Measurements from ENCODE around the gene ARL15. TPM values are rescaled to one million over a fixed set of nuclear protein-coding genes. Genes with fewer than 3 reads are reported as not detected.

The ARL15 gene
- total RNA-seq, 1 experiment from 2014 or later, result 6.9 TPM

DNA sequence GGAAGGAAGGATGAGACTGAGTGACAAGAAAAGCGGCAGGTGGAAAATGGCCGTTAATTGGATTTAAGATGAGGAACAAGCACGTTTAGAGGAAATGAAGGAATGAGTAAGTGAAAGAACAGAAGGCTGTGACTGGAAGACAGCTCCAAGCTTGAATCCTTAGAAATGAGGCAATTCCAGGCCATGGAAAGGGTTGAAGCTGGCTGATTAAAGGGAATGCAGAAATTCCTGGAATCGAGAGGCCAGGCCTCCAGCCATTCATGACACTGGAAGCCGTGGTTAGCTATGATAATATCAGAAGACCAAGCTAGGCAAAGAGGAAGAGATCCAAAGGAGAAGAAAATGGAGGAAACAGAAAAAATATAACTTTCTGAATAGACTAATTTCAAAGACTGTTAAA is 84.2 kb downstream of the ARL15 start:
- Histone ChIP-seq H3K9ac (ENCODE audit: low read length) (no peak overlapping the region), H3K79me2 (ENCODE audit: low read length) (no peaks in the 10 kb centered on the region), H3K4me2 (ENCODE audit: low read length) (no peak overlapping the region), H3K4me1 (ENCODE audit: insufficient read depth, low read length) (no peaks in the 10 kb centered on the region), H2AFZ (ENCODE audit: low read length) (no peak overlapping the region), H3K9me3 (ENCODE audit: low read length) (no peaks in the 10 kb centered on the region), H3K27me3 (ENCODE audit: low read length) (no peaks in the 10 kb centered on the region), H3F3A (ENCODE audit: low read length, unreplicated experiment) (no peaks in the 10 kb centered on the region), H3K4me3 (ENCODE audit: low read length) (no peak overlapping the region), H3K36me3 (ENCODE audit: low read depth, low read length) (no peaks in the 10 kb centered on the region; the same call in 1 of the 2 replicates), H3K9me2 (replicated peaks; ENCODE audit: low read length) (no peaks in the 10 kb centered on the region), H4K20me1 (ENCODE audit: low read length) (no peaks in the 10 kb centered on the region), H3K27ac (ENCODE audit: low read length) (no peak overlapping the region)
- BruUV-seq (replicated peaks), result no TSS peak
- no peak for TF ChIP-seq EZH2phosphoT487 (IDR thresholded peaks at IDR 0.05; ENCODE audit: borderline replicate concordance, low read length)
- TF ChIP-seq EZH2 (IDR thresholded peaks at IDR 0.05; ENCODE audit: low read length, unreplicated experiment), result no peak
- no peak for TF ChIP-seq CTCF (conservative IDR thresholded peaks at IDR 0.05; ENCODE audit: low read depth, low read length)
- ChIA-PET CTCF (no interaction called here), POLR2A (ENCODE audit: unreplicated experiment) (no interaction called here)
- intact Hi-C loops (cut with micrococcal nuclease), result no loop called here
- DNase-seq (no peak), ATAC-seq (no peak)

- no peaks in the 10 kb centered on the region for H3K9me3 ChIP-seq (ENCODE audit: low read length)
- no peak overlapping the region for H3K4me2 ChIP-seq (ENCODE audit: low read length)
- CTCF ChIA-PET, result no interaction called here
- no peaks in the 10 kb centered on the region; the same call in 1 of the 2 replicates for H3K36me3 ChIP-seq (ENCODE audit: low read depth, low read length)
- DNase-seq, result no peak
- no peak overlapping the region for H3K9ac ChIP-seq (ENCODE audit: low read length)
- intact Hi-C loops (cut with micrococcal nuclease), result no loop called here
- H3K4me3 ChIP-seq (ENCODE audit: low read length), result no peak overlapping the region
- no peaks in the 10 kb centered on the region for H3K9me2 ChIP-seq (replicated peaks; ENCODE audit: low read length)
- no peaks in the 10 kb centered on the region for H4K20me1 ChIP-seq (ENCODE audit: low read length)
- no peak overlapping the region for H2AFZ ChIP-seq (ENCODE audit: low read length)
- no peaks in the 10 kb centered on the region for H3K79me2 ChIP-seq (ENCODE audit: low read length)
- H3K27ac ChIP-seq (ENCODE audit: low read length), result no peak overlapping the region
- H3K27me3 ChIP-seq (ENCODE audit: low read length), result no peaks in the 10 kb centered on the region
- no TSS peak for BruUV-seq (replicated peaks)
- no peak for ATAC-seq
- no peak for TF ChIP-seq EZH2phosphoT487 (IDR thresholded peaks at IDR 0.05; ENCODE audit: borderline replicate concordance, low read length)
- no peak for TF ChIP-seq EZH2 (IDR thresholded peaks at IDR 0.05; ENCODE audit: low read length, unreplicated experiment)
- no peak for TF ChIP-seq CTCF (conservative IDR thresholded peaks at IDR 0.05; ENCODE audit: low read depth, low read length)
- no peaks in the 10 kb centered on the region for H3F3A ChIP-seq (ENCODE audit: low read length, unreplicated experiment)
- POLR2A ChIA-PET (ENCODE audit: unreplicated experiment), result no interaction called here
- H3K4me1 ChIP-seq (ENCODE audit: insufficient read depth, low read length), result no peaks in the 10 kb centered on the region
These were observed 86.1 kb downstream of the ARL15 start for GRCh38 chr5:54224103-54224826.

DNA sequence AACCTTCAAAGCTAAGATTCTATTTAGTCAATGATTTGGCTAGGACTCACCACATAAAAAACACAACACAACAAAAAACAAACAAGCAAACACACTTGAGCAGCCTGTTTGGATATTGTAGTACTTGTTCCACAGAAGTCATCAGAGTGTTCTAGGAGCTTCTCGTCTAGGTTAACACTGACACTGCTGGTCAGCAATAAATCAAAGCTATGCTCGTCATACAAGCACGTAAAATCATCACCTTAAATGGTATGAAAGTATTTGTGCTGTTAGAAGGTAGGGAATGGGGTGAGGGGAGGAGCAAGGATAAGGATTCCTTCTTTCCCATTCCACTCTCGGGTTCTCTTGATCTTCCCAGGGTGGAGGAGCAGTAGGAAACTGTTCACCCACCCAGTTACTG is 88.0 kb downstream of the ARL15 start:
- DNase-seq, result no peak
- no peak overlapping the region for H3K27ac ChIP-seq (ENCODE audit: low read length)
- POLR2A ChIA-PET (ENCODE audit: unreplicated experiment), result no interaction called here

More for the DNA sequence above, 88.0 kb downstream of the ARL15 start:
- H3K4me3 ChIP-seq (ENCODE audit: low read length), result no peak overlapping the region
- no peaks in the 10 kb centered on the region for H3K4me1 ChIP-seq (ENCODE audit: insufficient read depth, low read length)
- intact Hi-C loops (cut with micrococcal nuclease), result no loop called here
- no peaks in the 10 kb centered on the region for H3K79me2 ChIP-seq (ENCODE audit: low read length)
- no peak for TF ChIP-seq CTCF (conservative IDR thresholded peaks at IDR 0.05; ENCODE audit: low read depth, low read length)
- TF ChIP-seq EZH2phosphoT487 (IDR thresholded peaks at IDR 0.05; ENCODE audit: borderline replicate concordance, low read length), result no peak
- TF ChIP-seq EZH2 (IDR thresholded peaks at IDR 0.05; ENCODE audit: low read length, unreplicated experiment), result no peak
- H2AFZ ChIP-seq (ENCODE audit: low read length), result no peak overlapping the region
- CTCF ChIA-PET, result no interaction called here
- no peak for ATAC-seq
- H3K4me2 ChIP-seq (ENCODE audit: low read length), result no peak overlapping the region
- no peaks in the 10 kb centered on the region for H3K9me3 ChIP-seq (ENCODE audit: low read length)
- no TSS peak for BruUV-seq (replicated peaks)
- H3F3A ChIP-seq (ENCODE audit: low read length, unreplicated experiment), result no peaks in the 10 kb centered on the region
- H4K20me1 ChIP-seq (ENCODE audit: low read length), result no peaks in the 10 kb centered on the region
- H3K9ac ChIP-seq (ENCODE audit: low read length), result no peak overlapping the region
- H3K36me3 ChIP-seq (ENCODE audit: low read depth, low read length), result no peaks in the 10 kb centered on the region; the same call in 1 of the 2 replicates
- no peaks in the 10 kb centered on the region for H3K9me2 ChIP-seq (replicated peaks; ENCODE audit: low read length)
- no peaks in the 10 kb centered on the region for H3K27me3 ChIP-seq (ENCODE audit: low read length)

All from PC-3 (cell line).